IPS-20b (cell line): ENCODE data around the gene RRAGC.

Experiments
- H3K27ac ChIP-seq: one replicate; pipeline ENCODE4 v1.5.1; 2013; ENCODE audit warnings: low read length
- H3K27me3 ChIP-seq: 2 replicates; pipeline ENCODE4 v1.6.1; 2013; ENCODE audit warnings: mild to moderate bottlenecking, low read length, inconsistent platforms; ENCODE audit not compliant: insufficient read depth
- H3K36me3 ChIP-seq: 2 replicates; pipeline ENCODE4 v1.6.1; 2013; ENCODE audit warnings: low read depth, mild to moderate bottlenecking, inconsistent platforms, low read length, moderate library complexity; ENCODE audit not compliant: insufficient read depth
- H3K4me1 ChIP-seq: 2 replicates; pipeline ENCODE4 v1.6.1; 2013; ENCODE audit warnings: mild to moderate bottlenecking, control low read depth, inconsistent platforms, low read length, moderate library complexity; ENCODE audit not compliant: insufficient read depth
- H3K4me3 ChIP-seq: 2 replicates; pipeline ENCODE4 v1.5.1; 2013; ENCODE audit warnings: mild to moderate bottlenecking, low read length, inconsistent platforms
- H3K9ac ChIP-seq: 2 replicates; pipeline ENCODE4 v1.6.1; 2013; ENCODE audit warnings: low read depth, mild to moderate bottlenecking, inconsistent platforms, low read length, moderate library complexity
- H3K9me3 ChIP-seq: 2 replicates; pipeline ENCODE4 v1.6.1; 2013; ENCODE audit warnings: mild to moderate bottlenecking, low read depth, low read length, inconsistent platforms; ENCODE audit not compliant: insufficient read depth

The RRAGC gene

GRCh38 chr1:38859561-38860453 lies at the start of gene RRAGC:
TSS of gene RRAGC (minus strand) at chr1:38859772. CDS start at chr1:38859646, 126 bp downstream.
- H3K27me3 ChIP-seq = no peaks in the 10 kb centered on the region
- peaks cover 49% of the 10 kb centered on the region for H3K36me3 ChIP-seq
- peaks cover 7% of the 10 kb centered on the region for H3K4me1 ChIP-seq
- no peaks in the 10 kb centered on the region for H3K9me3 ChIP-seq
- H3K4me3 ChIP-seq = peak within 1 kb of the TSS; percentile 96
- peak within 1 kb of the TSS; percentile 22 for H3K27ac ChIP-seq
- H3K9ac ChIP-seq = peak within 1 kb of the TSS; percentile 88

- peaks cover 9% of the 10 kb centered on the region; the same call in 1 of the 2 replicates for H3K9me3 ChIP-seq
- no peak overlapping the region for H3K4me3 ChIP-seq
- H3K36me3 ChIP-seq = no peaks in the 10 kb centered on the region
- no peaks in the 10 kb centered on the region for H3K4me1 ChIP-seq
- no peak overlapping the region for H3K27ac ChIP-seq
- H3K9ac ChIP-seq = no peak overlapping the region
- no peaks in the 10 kb centered on the region for H3K27me3 ChIP-seq
Measured at GRCh38 chr1:38908821-38909220, 49.2 kb upstream of the RRAGC start.

- peaks cover 9% of the 10 kb centered on the region; the same call in 1 of the 2 replicates for H3K9me3 ChIP-seq
- no peak overlapping the region for H3K4me3 ChIP-seq
- no peaks in the 10 kb centered on the region for H3K36me3 ChIP-seq
- H3K27ac ChIP-seq = no peak overlapping the region
- no peak overlapping the region for H3K9ac ChIP-seq
- H3K4me1 ChIP-seq = no peaks in the 10 kb centered on the region
- H3K27me3 ChIP-seq = no peaks in the 10 kb centered on the region
Measured at GRCh38 chr1:38905985-38906384, 46.4 kb upstream of the RRAGC start.

DNA sequence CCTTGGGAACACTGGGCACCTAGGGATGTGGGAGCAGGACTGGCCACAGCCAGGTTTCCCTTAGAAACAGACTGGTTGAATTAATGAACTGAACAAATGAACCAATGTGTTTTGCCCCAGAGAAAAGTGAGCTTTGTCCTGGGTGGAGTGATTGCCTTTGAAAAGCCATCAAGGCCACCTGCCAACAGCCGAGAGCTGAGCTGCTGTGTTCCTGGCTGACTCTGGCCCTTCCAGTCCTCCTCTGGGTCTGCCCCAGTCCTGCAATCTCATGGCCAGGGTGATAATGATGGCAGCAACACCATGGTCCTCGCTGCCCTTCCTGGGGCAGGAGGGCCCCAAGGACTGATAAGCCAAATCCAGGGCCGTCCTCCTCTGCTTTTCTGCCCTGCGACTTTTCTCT lies 40.0 kb upstream of the RRAGC start:
- no peaks in the 10 kb centered on the region for H3K9me3 ChIP-seq
- H3K9ac ChIP-seq = no peak overlapping the region
- H3K36me3 ChIP-seq = no peaks in the 10 kb centered on the region
- H3K27ac ChIP-seq = no peak overlapping the region
- H3K4me1 ChIP-seq = no peaks in the 10 kb centered on the region
- no peaks in the 10 kb centered on the region for H3K27me3 ChIP-seq
- H3K4me3 ChIP-seq = no peak overlapping the region

- H3K27ac ChIP-seq = no peak overlapping the region
- no peaks in the 10 kb centered on the region for H3K27me3 ChIP-seq
- no peaks in the 10 kb centered on the region for H3K4me1 ChIP-seq
Measured at GRCh38 chr1:38898653-38899230, 39.2 kb upstream of the RRAGC start.

DNA sequence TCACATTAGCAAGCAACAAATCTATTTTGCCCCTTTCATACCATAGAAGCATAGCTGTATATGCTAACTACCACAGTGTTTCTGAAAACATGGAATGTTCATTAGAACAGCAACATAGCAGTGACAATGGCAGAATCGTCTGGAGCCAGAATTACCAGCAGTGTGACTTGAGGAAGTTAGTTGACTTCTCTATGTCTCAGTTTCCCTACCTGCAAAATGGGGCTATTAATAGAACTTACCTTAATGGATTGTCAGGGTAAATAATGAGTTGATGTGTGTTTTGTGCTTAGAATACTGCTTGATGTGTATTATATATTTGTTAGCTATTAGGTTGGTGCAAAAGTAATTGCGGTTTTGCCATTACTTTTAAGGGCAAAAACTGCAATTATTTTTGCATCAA lies 36.6 kb upstream of the RRAGC start:
- Histone ChIP-seq H3K27ac (no peak overlapping the region), H3K27me3 (no peaks in the 10 kb centered on the region), H3K9me3 (no peaks in the 10 kb centered on the region), H3K36me3 (no peaks in the 10 kb centered on the region), H3K9ac (no peak overlapping the region), H3K4me3 (no peak overlapping the region), H3K4me1 (no peaks in the 10 kb centered on the region)

More at GRCh38 chr1:38898653-38899230, 39.2 kb upstream of the RRAGC start:
- no peak overlapping the region for H3K4me3 ChIP-seq
- no peaks in the 10 kb centered on the region for H3K9me3 ChIP-seq
- no peak overlapping the region for H3K9ac ChIP-seq
- no peaks in the 10 kb centered on the region for H3K36me3 ChIP-seq

GRCh38 chr1:38892976-38893375 lies 33.4 kb upstream of the RRAGC start:
- Histone ChIP-seq H3K36me3 (no peaks in the 10 kb centered on the region), H3K27me3 (no peaks in the 10 kb centered on the region), H3K4me1 (no peaks in the 10 kb centered on the region; the same call in 1 of the 2 replicates), H3K27ac (no peak overlapping the region), H3K9ac (no peak overlapping the region), H3K9me3 (no peaks in the 10 kb centered on the region), H3K4me3 (no peak overlapping the region)

DNA sequence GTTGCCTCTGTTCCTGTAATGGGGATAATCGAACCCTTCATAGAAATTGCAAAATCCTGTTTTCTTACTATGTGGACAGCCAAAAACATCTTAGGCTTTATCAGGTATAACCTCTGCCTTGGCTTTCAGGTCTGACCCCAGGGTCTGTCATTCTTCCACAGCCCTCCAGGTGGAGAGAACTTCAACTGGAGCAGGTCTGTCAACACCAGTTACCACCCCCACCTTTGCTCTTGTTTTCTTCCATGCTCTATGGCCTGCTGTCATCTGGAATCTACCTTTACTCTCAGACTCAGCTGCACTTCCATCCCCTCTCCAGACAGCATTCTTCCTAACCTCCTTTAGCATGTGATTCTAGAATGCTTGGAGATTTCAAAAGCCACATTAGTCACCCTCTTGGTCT lies 32.2 kb upstream of the RRAGC start:
- H3K27ac ChIP-seq = no peak overlapping the region
- H3K4me3 ChIP-seq = no peak overlapping the region
- H3K27me3 ChIP-seq = no peaks in the 10 kb centered on the region
- no peaks in the 10 kb centered on the region for H3K36me3 ChIP-seq
- no peak overlapping the region for H3K9ac ChIP-seq
- no peaks in the 10 kb centered on the region; the same call in 1 of the 2 replicates for H3K4me1 ChIP-seq
- H3K9me3 ChIP-seq = no peaks in the 10 kb centered on the region

DNA sequence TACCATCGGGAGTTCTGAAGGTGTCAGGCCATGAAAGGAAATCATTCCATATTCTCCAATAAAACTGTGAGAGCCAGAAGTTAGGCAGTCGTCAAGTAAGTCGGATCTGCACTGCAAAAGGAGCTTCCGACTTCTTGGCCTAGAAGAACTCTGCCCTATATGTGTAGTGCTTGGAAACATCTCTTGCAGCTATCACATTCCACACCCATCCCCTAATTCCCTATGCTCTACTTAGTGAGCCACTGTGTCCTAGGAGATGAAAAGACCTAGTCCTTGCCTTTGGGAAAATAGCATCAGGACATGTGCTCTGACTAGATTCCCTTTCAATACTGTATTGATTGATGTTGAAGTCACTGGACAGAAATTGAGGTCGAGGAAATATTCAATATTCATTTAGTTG lies 30.0 kb upstream of the RRAGC start:
- no peak overlapping the region for H3K9ac ChIP-seq
- no peaks in the 10 kb centered on the region for H3K9me3 ChIP-seq
- no peaks in the 10 kb centered on the region for H3K36me3 ChIP-seq
- no peak overlapping the region for H3K27ac ChIP-seq
- H3K4me1 ChIP-seq = peaks cover 3% of the 10 kb centered on the region; the same call in 1 of the 2 replicates
- no peak overlapping the region for H3K4me3 ChIP-seq
- H3K27me3 ChIP-seq = no peaks in the 10 kb centered on the region

DNA sequence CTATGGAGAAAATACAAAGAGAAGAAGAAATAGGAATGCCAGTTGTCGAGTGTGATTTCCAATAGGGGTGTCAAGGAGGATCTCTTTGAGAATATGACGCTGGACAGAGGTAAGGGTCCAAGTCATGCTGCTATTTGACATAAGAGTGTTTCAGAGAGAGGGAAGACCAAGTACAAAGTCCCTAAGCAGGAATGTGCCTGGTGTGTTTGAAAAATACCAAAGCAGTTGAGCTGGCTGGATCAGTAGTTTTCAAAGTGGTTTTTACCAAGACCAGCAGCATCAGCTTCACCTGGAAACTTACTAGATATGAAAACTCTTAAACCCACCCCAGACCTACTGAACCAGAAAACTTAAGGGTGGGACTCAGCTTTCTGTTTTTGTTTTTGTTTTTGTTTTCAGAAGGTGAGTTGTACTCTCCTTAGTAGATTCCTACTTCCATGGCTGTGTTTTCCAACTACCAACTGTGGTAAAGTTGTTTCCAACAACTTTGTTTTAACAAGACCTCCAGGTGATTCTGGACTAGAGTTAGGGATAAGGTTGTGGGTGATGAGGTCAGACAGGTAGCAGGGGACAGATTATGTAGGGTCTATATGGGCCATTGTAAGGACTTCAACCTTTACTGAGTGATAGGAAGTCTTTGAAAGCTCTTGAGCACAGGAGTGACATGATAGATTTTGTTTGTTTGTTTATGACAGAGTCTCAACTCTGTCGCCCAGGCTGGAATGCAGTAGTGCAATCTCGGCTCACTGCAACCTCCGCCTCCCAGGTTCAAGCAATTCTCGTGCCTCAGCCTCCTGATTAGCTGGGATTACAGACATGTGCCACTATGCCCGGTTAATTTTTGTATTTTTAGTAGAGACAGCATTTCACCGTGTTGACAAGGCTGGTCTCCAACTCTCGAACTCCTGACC lies 29.1 kb upstream of the RRAGC start:
- H3K36me3 ChIP-seq = no peaks in the 10 kb centered on the region
- no peak overlapping the region for H3K9ac ChIP-seq
- H3K4me1 ChIP-seq = peaks cover 3% of the 10 kb centered on the region; the same call in 1 of the 2 replicates
- H3K27ac ChIP-seq = no peak overlapping the region
- no peaks in the 10 kb centered on the region for H3K27me3 ChIP-seq
- no peak overlapping the region for H3K4me3 ChIP-seq
- H3K9me3 ChIP-seq = no peaks in the 10 kb centered on the region

- no peak overlapping the region for H3K9ac ChIP-seq
- no peak overlapping the region for H3K4me3 ChIP-seq
- peaks cover 3% of the 10 kb centered on the region; the same call in 1 of the 2 replicates for H3K4me1 ChIP-seq
- H3K27me3 ChIP-seq = no peaks in the 10 kb centered on the region
- H3K36me3 ChIP-seq = no peaks in the 10 kb centered on the region
- no peak overlapping the region for H3K27ac ChIP-seq
- H3K9me3 ChIP-seq = no peaks in the 10 kb centered on the region
Measured at GRCh38 chr1:38885092-38885491, 25.5 kb upstream of the RRAGC start.
